GM23338 (cell line): ENCODE measurements around the gene SCN4B. TPM values are rescaled to one million over a fixed set of nuclear protein-coding genes. Genes with fewer than 3 reads are reported as not detected.

Source experiments
- ATAC-seq: fragments of 200-7000 bp; cut with Tn5 transposase; 3 replicates; pipeline ENCODE4 v1.9.1; 2020
- DNase-seq: peaks from one replicate; pipeline ENCODE4 v3.0.0-alpha.2; 2015; ENCODE audit warnings: low spot score
- H2AFZ ChIP-seq: fragments of 200-600 bp; sonication (generic); 2 replicates; pipeline ENCODE4 v1.8.0; 2016; ENCODE audit warnings: antibody characterized with exemption, mild to moderate bottlenecking, moderate library complexity
- H3F3A ChIP-seq: fragments of 200-600 bp; sonication (generic); replicated peaks from 2 replicates; pipeline ENCODE4 v1.8.0; 2017; ENCODE audit warnings: antibody characterized with exemption, mixed run types, low read depth
- H3K27ac ChIP-seq: fragments of 200-600 bp; sonication (generic); 2 replicates; pipeline ENCODE4 v1.6.1; 2016; ENCODE audit warnings: low read depth
- H3K27me3 ChIP-seq: fragments of 200-600 bp; sonication (generic); 2 replicates; pipeline ENCODE4 v1.8.0; 2016; ENCODE audit warnings: mild to moderate bottlenecking, mixed run types, moderate library complexity; ENCODE audit not compliant: insufficient read depth
- H3K36me3 ChIP-seq: fragments of 200-600 bp; sonication (generic); 2 replicates; pipeline ENCODE4 v1.8.0; 2016; ENCODE audit warnings: mild to moderate bottlenecking; ENCODE audit not compliant: insufficient read depth
- H3K4me1 ChIP-seq: fragments of 200-600 bp; sonication (generic); 2 replicates; pipeline ENCODE4 v1.8.0; 2016; ENCODE audit warnings: mild to moderate bottlenecking, moderate library complexity; ENCODE audit not compliant: insufficient read depth
- H3K4me2 ChIP-seq: fragments of 200-600 bp; sonication (generic); 2 replicates; pipeline ENCODE4 v1.7.1; 2017; ENCODE audit warnings: mixed run types
- H3K4me3 ChIP-seq: fragments of 200-600 bp; sonication (generic); 2 replicates; pipeline ENCODE4 v1.6.1; 2016; ENCODE audit warnings: mixed run types
- H3K79me2 ChIP-seq: fragments of 200-600 bp; sonication (generic); replicated peaks from 2 replicates; pipeline ENCODE4 v1.8.0; 2017; ENCODE audit warnings: mild to moderate bottlenecking; ENCODE audit not compliant: insufficient read depth
- H3K9me2 ChIP-seq: fragments of 200-600 bp; sonication (generic); 2 replicates; pipeline ENCODE4 v1.8.0; 2017; ENCODE audit not compliant: insufficient read depth
- H4K20me1 ChIP-seq: fragments of 200-600 bp; sonication (generic); replicated peaks from 2 replicates; pipeline ENCODE4 v1.8.0; 2017; ENCODE audit warnings: mild to moderate bottlenecking; ENCODE audit not compliant: insufficient read depth
- H3K27ac Mint-ChIP-seq: 2 replicates; pipeline ENCODE4 v1.8.0; 2020; ENCODE audit warnings: inconsistent platforms, mild to moderate bottlenecking, moderate library complexity, mixed read lengths
- H3K27me3 Mint-ChIP-seq: 3 replicates; pipeline ENCODE4 v1.8.0; 2022; ENCODE audit warnings: low read depth, mild to moderate bottlenecking, moderate library complexity, mixed read lengths, inconsistent platforms; ENCODE audit not compliant: insufficient read depth, poor library complexity
- H3K36me3 Mint-ChIP-seq: 3 replicates; pipeline ENCODE4 v1.8.0; 2021; ENCODE audit warnings: low read depth, mild to moderate bottlenecking, inconsistent platforms, moderate library complexity, mixed read lengths
- H3K4me1 Mint-ChIP-seq: 3 replicates; pipeline ENCODE4 v1.8.0; 2020; ENCODE audit warnings: mild to moderate bottlenecking, inconsistent platforms, mixed read lengths
- H3K4me3 Mint-ChIP-seq: 3 replicates; pipeline ENCODE4 v1.8.0; 2021; ENCODE audit warnings: moderate library complexity, mild to moderate bottlenecking, inconsistent platforms, mixed read lengths
- H3K9me3 Mint-ChIP-seq: 3 replicates; pipeline ENCODE4 v1.8.0; 2020; ENCODE audit warnings: moderate library complexity, mild to moderate bottlenecking, inconsistent platforms, mixed read lengths
- CREB1 ChIP-seq: fragments of 250-450 bp; sonication (Bioruptor Pico); IDR thresholded peaks from 2 replicates; pipeline ENCODE4 v1.5.0; 2020; ENCODE audit warnings: low read depth, mild to moderate bottlenecking, moderate library complexity
- CTCF ChIP-seq, 2 experiments: fragments of 200-600 bp in 1 of 2; sonication (generic) in 1 of 2; conservative IDR thresholded peaks; 2 replicates each; pipeline versions ENCODE4 v1.5.1 to v1.6.1; 2016 to 2017; ENCODE audit warnings: antibody characterized with exemption in 2 of 2, low read depth in 2 of 2, mild to moderate bottlenecking in 2 of 2, moderate library complexity in 1 of 2
- ETS1 ChIP-seq: IDR thresholded peaks from 2 replicates; pipeline ENCODE4 v1.6.1; 2016; ENCODE audit warnings: antibody characterized with exemption
- EZH2 ChIP-seq: fragments of 200-600 bp; sonication (generic); IDR thresholded peaks from one replicate; pipeline ENCODE4 v1.8.0; 2017; ENCODE audit warnings: antibody characterized with exemption, mild to moderate bottlenecking, low read depth; ENCODE audit not compliant: unreplicated experiment
- EZH2phosphoT487 ChIP-seq: fragments of 200-600 bp; sonication (generic); IDR thresholded peaks from one replicate; pipeline ENCODE4 v1.8.1; 2018; ENCODE audit warnings: antibody characterized with exemption; ENCODE audit not compliant: unreplicated experiment
- JUNB ChIP-seq: IDR thresholded peaks from one replicate; pipeline ENCODE4 v1.6.1; 2016; ENCODE audit warnings: antibody characterized with exemption; ENCODE audit not compliant: unreplicated experiment
- NANOG ChIP-seq: IDR thresholded peaks from 2 replicates; pipeline ENCODE4 v1.6.1; 2016; ENCODE audit warnings: antibody characterized with exemption, borderline replicate concordance
- POLR2AphosphoS5 ChIP-seq: IDR thresholded peaks from 2 replicates; pipeline ENCODE4 v1.6.1; 2016; ENCODE audit warnings: antibody characterized with exemption, low read depth
- REST ChIP-seq: IDR thresholded peaks from one replicate; pipeline ENCODE4 v1.6.1; 2018; ENCODE audit warnings: antibody characterized with exemption; ENCODE audit not compliant: unreplicated experiment
- STAT1 ChIP-seq: IDR thresholded peaks from one replicate; pipeline ENCODE4 v1.6.1; 2016; ENCODE audit warnings: antibody characterized with exemption; ENCODE audit not compliant: unreplicated experiment
- ZNF114 ChIP-seq: fragments of 250-450 bp; sonication (Bioruptor Pico); IDR thresholded peaks from 2 replicates; pipeline ENCODE4 v1.5.0; 2020; ENCODE audit warnings: mild to moderate bottlenecking, moderate library complexity
- ZNF331 ChIP-seq: fragments of 250-450 bp; sonication (Bioruptor Pico); IDR thresholded peaks from 2 replicates; pipeline ENCODE4 v1.5.0; 2020; ENCODE audit warnings: low read depth, mild to moderate bottlenecking, moderate library complexity
- polyA plus RNA-seq: library from polyadenylated mRNA; unstranded; fragments of >200 nt; fragmentation: Nextera tagmentation; extraction: Ambion mirVana; gene quantifications from 2 replicates; pipeline ENCODE4 v1.2.1, GENCODE V29; 2016
- total RNA-seq: library from RNA; depleted of rRNA; stranded (reverse); fragments of >200 nt; shearing (Covaris generic); gene quantifications from 2 replicates; pipeline ENCODE4 v1.2.3, GENCODE V29; 2014

Gene SCN4B
- total and polyA plus RNA-seq, 2 experiments from 2014 or later, result 0.45 to 3.0 TPM

GRCh38 chr11:118129471-118130172 lies 23.0 kb downstream of the SCN4B start (continued):
- TF ChIP-seq REST (no peak), EZH2phosphoT487 (no peak), ZNF331 (CRISPR knock-in tag) (no peak)

GRCh38 chr11:118128721-118129470 lies 23.7 kb downstream of the SCN4B start:
- Mint-ChIP-seq H3K36me3 (no peaks in the 10 kb centered on the region), H3K9me3 (no peaks in the 10 kb centered on the region), H3K4me3 (no peak overlapping the region), H3K27ac (no peak overlapping the region), H3K4me1 (peaks cover 4% of the 10 kb centered on the region; the same call in 2 of the 3 replicates), H3K27me3 (peaks cover 6% of the 10 kb centered on the region)
- H3F3A ChIP-seq, result no peaks in the 10 kb centered on the region
- no peaks in the 10 kb centered on the region for H4K20me1 ChIP-seq
- H3K27me3 ChIP-seq, result no peaks in the 10 kb centered on the region
- DNase-seq, result no peak
- no peak overlapping the region for H3K27ac ChIP-seq
- no peak for ATAC-seq
- no peak overlapping the region for H3K4me2 ChIP-seq
- H3K36me3 ChIP-seq, result no peaks in the 10 kb centered on the region
- no peaks in the 10 kb centered on the region for H3K9me2 ChIP-seq
- H2AFZ ChIP-seq, result peak overlapping the region; percentile 23; the same call in 1 of the 2 replicates
- H3K4me1 ChIP-seq, result no peaks in the 10 kb centered on the region
- H3K4me3 ChIP-seq, result no peak overlapping the region
- H3K79me2 ChIP-seq, result no peaks in the 10 kb centered on the region
- TF ChIP-seq EZH2 (no peak), CREB1 (CRISPR knock-in tag) (no peak), REST (no peak), STAT1 (no peak), ZNF114 (CRISPR knock-in tag) (no peak), JUNB (no peak), ZNF331 (CRISPR knock-in tag) (no peak), ETS1 (no peak), POLR2AphosphoS5 (no peak), NANOG (no peak), CTCF (conservative IDR thresholded peaks at IDR 0.05; ENCODE audit: low read depth in 2 of 2) (no peak), EZH2phosphoT487 (no peak)
